RWPE2 (cell line): Measurements from ENCODE around the gene BCL11B.
A peak's percentile ranks its signal among the peaks of the same experiment; 100 is the strongest.

Experiments used
- ATAC-seq: fragments of 200-7000 bp; cut with Tn5 transposase; 3 replicates; pipeline ENCODE4 v1.9.1; 2021; ENCODE audit warnings: low read depth
- DNase-seq: peaks from one replicate; pipeline ENCODE4 v3.0.0-alpha.2; 2020; ENCODE audit warnings: low spot score
- H3K27ac ChIP-seq: fragments of 450-650 bp; 2 replicates; pipeline ENCODE4 v1.5.1; 2017; ENCODE audit warnings: mild to moderate bottlenecking; ENCODE audit not compliant: poor library complexity, severe bottlenecking
- H3K27me3 ChIP-seq: fragments of 250-450 bp; sonication (Bioruptor Pico); 2 replicates; pipeline ENCODE4 v1.5.1; 2021; ENCODE audit warnings: mild to moderate bottlenecking, moderate library complexity; ENCODE audit not compliant: insufficient read depth, poor library complexity, severe bottlenecking
- H3K36me3 ChIP-seq: fragments of 250-450 bp; sonication (Bioruptor Pico); 2 replicates; pipeline ENCODE4 v1.5.1; 2020; ENCODE audit warnings: low read depth, mild to moderate bottlenecking, moderate library complexity
- H3K4me1 ChIP-seq: fragments of 250-450 bp; sonication (Bioruptor Pico); 2 replicates; pipeline ENCODE4 v1.5.1; 2021; ENCODE audit warnings: mild to moderate bottlenecking, moderate library complexity; ENCODE audit not compliant: insufficient read depth, poor library complexity, severe bottlenecking
- H3K4me3 ChIP-seq: fragments of 250-450 bp; sonication (Bioruptor Pico); 2 replicates; pipeline ENCODE4 v1.5.1; 2021; ENCODE audit warnings: mild to moderate bottlenecking, moderate library complexity; ENCODE audit not compliant: severe bottlenecking
- H3K9me3 ChIP-seq: fragments of 250-450 bp; sonication (Bioruptor Pico); 2 replicates; pipeline ENCODE4 v1.5.1; 2021; ENCODE audit warnings: mild to moderate bottlenecking, moderate library complexity; ENCODE audit not compliant: severe bottlenecking
- CTCF ChIP-seq: fragments of 450-650 bp; IDR thresholded peaks from one replicate; pipeline ENCODE4 v1.5.1; 2017; ENCODE audit warnings: mild to moderate bottlenecking, moderate library complexity; ENCODE audit not compliant: poor library complexity, severe bottlenecking

Gene BCL11B

GRCh38 chr14:99240627-99241324 is 31.2 kb downstream of the BCL11B start:
- ATAC-seq (no peak), DNase-seq (no peak)
- peak overlapping the region; percentile 62 for H3K27ac ChIP-seq
- peaks cover 20% of the 10 kb centered on the region for H3K4me1 ChIP-seq
- no peak overlapping the region for H3K4me3 ChIP-seq
- no peaks in the 10 kb centered on the region for H3K36me3 ChIP-seq
- no peaks in the 10 kb centered on the region for H3K27me3 ChIP-seq
- TF ChIP-seq CTCF: no peak
- peaks cover 1% of the 10 kb centered on the region for H3K9me3 ChIP-seq

- no peak for DNase-seq
- peaks cover 2% of the 10 kb centered on the region for H3K9me3 ChIP-seq
- H3K27ac ChIP-seq: peak overlapping the region; percentile 62
- H3K4me3 ChIP-seq: no peak overlapping the region
- no peaks in the 10 kb centered on the region for H3K27me3 ChIP-seq
- ATAC-seq: peak; percentile 92
- H3K4me1 ChIP-seq: peaks cover 17% of the 10 kb centered on the region
- no peak for TF ChIP-seq CTCF
- H3K36me3 ChIP-seq: no peaks in the 10 kb centered on the region
Observed at GRCh38 chr14:99239661-99240092, 32.3 kb downstream of the BCL11B start.

GRCh38 chr14:99238216-99238615 is 33.8 kb downstream of the BCL11B start:
- H3K4me1 ChIP-seq: peaks cover 11% of the 10 kb centered on the region
- no peak for TF ChIP-seq CTCF
- H3K27ac ChIP-seq: no peak overlapping the region
- no peak for DNase-seq
- H3K36me3 ChIP-seq: no peaks in the 10 kb centered on the region
- peaks cover 2% of the 10 kb centered on the region for H3K9me3 ChIP-seq
- no peaks in the 10 kb centered on the region for H3K27me3 ChIP-seq
- ATAC-seq: no peak
- H3K4me3 ChIP-seq: no peak overlapping the region

GRCh38 chr14:99237288-99237687 is 34.7 kb downstream of the BCL11B start:
- TF ChIP-seq CTCF: no peak
- ATAC-seq: no peak
- Histone ChIP-seq H3K27me3 (no peaks in the 10 kb centered on the region), H3K9me3 (peaks cover 2% of the 10 kb centered on the region), H3K36me3 (no peaks in the 10 kb centered on the region), H3K4me1 (peaks cover 11% of the 10 kb centered on the region), H3K4me3 (no peak overlapping the region), H3K27ac (no peak overlapping the region)
- no peak for DNase-seq
